Activated effector memory CD4-positive, alpha-beta T cell treated with Interleukin-2 at 50 U/mL for 16 hours (primary cell): ENCODE results near the gene EIF4ENIF1.
"Not testable (repeated sequence)": the region's sequence is repeated elsewhere in the genome, so short reads cannot be mapped to it uniquely, and the experiment has no call there.

ENCODE experiments used
- DNase-seq: peaks from one replicate; pipeline ENCODE4 v3.0.0-alpha.2; 2020

The EIF4ENIF1 gene

DNA sequence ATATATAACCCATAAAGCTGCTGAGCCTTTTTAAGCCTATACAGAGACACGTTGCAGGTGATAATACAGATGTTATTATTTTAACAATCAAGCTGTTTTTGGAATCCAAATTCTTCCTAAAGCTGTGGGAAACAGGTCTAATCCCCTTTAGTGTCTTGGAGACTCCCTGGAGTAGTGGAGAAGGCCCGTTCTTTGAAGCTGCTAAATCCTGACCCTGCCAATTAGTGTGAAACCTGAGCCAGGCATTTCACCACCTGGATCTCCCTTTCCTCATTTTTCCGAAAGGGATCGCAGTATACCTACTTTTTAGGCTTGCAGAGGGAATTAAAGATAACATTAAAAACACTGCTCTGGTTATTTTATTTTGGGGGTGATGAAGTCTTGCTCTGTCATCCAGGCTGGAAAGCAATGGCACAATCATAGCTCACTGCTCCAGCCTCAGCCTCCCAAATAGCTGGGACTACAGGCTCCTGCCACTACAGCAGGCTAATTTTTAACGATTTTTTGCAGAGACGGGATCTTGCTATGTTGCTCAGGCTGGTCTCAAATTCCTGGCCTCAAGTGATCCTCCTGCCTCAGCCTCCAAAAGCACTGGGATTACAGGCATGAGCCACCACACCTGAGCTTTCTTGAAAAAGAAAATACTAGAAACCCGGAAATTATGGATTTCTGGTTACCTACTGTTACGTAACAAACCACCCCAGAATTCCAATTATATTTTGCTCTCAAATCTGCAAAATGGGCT, 1.7 kb upstream of the EIF4ENIF1 start:
- no peak for DNase-seq

- DNase-seq, result peak; percentile 41
Observed at GRCh38 chr22:31490496-31490925, 869 bp upstream of the EIF4ENIF1 start.

DNA sequence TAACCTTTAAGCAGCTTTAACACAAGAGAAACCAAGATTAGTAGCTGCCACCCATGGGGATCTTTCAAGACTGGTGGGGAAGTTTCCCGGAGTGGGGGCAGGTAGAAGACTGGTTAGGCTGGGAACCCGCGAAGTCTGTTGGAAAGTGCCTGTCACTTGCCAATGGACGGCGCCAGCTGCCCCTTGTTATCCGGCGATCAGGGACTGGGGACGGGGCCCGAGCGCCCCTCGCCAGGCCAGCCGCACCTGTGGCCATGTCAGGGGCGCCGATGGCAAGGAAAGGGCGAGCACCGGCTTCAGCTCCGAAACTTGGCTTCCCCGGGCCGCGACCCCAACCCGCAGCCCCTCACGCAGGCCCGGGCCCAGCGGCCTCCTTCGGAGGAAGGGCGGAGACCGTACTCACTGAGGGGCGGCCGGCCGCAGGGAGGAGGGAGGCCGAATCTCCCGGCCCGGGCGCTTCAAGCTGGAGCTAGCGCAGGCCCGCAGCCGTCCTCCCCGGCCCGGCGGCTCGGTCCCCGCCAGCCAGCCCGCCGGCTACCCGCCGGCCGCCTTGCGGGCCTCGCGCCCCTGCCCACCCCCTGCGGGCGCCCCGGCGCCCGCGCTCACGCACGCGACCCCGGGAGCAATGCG, 539 bp downstream of the EIF4ENIF1 start:
- DNase-seq, result peak; percentile 22

GRCh38 chr22:31488346-31488883, 1.2 kb downstream of the EIF4ENIF1 start:
- DNase-seq, result no peak

DNA sequence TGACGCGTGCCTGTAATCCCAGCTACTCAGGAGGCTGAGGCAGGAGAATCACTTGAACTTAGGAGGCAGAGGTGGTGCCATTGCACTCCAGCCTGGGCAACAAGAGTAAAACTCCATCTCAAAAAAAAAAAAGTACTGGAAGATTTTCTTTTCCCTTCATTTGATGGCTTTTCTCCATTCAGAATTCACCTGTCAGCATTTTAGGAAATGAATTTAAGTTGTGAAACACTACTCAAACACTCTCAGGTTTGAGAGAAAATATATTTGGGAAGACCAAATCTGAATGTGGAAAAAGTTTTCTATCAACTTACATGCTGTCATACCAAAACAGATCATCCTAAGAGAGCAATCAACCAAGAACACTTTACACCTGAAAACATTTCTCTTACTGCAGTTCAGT, 2.7 kb downstream of the EIF4ENIF1 start:
- DNase-seq, result no peak

DNA sequence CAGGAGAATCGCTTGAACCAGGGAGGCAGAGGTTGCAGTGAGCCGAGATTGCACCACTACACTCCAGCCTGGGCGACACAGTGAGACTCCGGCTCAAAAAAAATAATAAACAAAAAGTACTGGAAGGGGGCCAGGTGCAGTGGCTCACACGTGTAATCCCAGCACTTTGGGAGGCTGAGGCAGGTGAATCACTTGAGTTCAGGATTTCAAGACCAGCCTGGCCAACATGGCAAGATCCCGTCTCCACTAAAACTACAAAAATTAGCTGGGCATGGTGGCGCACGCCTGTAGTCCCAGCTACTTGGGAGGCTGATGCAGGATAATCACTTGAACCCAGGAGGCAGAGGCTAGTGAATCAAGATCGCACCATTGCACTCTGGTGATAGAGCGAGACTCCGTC, 3.3 kb downstream of the EIF4ENIF1 start:
- not testable (repeated sequence) for DNase-seq

GRCh38 chr22:31482470-31482869, 7.2 kb downstream of the EIF4ENIF1 start:
- DNase-seq, result not testable (repeated sequence)

- no peak for DNase-seq
Observed at GRCh38 chr22:31481129-31481528, 8.5 kb downstream of the EIF4ENIF1 start.

DNA sequence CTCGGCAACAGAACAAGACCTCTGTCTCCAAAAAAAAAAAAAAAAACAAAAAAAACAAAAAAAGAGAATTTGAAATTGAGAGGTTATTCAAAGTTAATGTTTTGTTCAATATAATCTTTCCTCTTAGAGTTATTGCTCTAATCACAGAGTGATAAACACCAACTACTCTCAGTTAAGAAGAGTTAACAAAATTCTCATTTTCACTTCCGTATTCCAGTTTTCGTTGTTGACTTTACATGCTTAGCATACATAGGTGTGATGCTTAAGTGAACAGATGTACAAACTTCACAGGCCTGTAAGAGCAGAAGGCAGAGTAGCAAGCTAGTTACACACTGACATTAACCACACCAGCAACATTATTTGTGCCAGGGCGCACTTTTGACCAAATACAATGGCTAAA, 12.3 kb downstream of the EIF4ENIF1 start:
- DNase-seq, result no peak

DNA sequence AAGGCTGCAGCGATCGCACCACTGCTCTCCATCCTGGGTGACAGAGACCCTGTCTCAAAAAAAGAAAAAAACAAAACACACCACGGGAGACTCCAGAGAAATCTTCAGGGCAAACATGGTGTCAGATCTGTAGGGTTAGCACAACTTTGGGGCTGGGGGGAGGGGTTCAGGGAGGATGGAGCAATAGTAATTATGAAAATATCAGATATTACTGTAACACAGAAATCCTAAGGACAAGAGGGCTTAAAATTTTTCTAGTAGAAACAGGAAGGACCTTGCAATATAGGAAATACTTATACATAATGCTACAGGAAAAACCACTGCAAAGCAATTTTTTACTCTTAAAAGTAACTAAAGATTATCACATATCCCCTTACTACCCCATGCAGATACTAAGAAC, 13.8 kb downstream of the EIF4ENIF1 start:
- no peak for DNase-seq

DNA sequence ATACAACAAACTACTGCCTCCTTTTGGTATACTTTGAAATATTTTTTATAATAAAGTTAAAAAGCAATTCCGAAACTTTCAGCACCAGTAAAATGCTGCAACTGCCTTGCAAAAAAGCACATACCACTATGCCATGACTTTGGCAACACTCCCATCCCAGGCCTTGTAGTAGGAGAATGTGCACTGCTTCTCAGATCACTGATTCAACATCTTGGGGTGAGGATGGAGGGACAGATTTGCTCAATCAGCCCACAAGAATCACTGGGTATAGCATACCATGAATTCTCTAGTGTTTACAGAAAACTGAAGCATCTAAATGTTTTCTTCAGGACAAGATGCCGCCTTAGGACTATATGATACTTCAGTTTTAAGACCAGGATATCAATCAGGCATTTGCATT, 14.9 kb downstream of the EIF4ENIF1 start:
- no peak for DNase-seq

DNA sequence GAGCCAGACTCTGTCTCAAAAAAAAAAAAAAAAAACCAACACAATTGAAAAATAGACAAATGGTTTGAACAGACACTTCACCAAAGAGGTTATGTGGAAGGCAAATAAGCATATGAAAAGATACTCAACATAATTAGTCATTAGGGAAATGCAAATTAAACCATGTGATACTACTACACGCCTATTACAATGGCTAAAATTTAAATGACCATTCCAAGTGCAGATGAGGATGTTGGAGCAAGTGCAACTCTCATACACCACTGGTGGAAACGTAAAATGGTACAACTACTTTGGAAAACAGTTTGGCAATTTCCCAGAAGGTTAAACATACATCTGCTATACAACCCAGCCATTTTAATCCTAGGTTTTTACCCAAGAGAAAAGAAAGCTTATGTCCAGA, 24.3 kb downstream of the EIF4ENIF1 start:
- DNase-seq, result no peak

DNA sequence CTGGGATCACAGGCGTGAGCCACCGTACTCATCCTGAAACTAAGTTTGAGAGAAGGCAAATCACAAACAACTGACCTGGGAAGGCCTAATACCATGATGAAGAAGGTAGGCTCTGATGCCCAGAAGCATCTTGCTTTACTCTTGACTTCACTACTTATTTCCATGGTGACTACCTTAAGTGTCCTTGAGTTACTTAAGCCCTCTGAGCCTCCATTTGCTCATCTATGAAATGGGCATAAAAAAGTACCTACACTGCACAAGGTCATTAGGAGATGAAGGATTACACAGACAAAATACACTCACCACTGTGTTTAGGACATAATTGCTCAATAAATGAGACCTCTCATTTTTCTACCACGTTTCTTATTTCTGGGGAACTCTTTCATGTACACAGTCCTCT, 27.9 kb downstream of the EIF4ENIF1 start:
- DNase-seq, result no peak

- no peak for DNase-seq
Observed at GRCh38 chr22:31451709-31452571, 37.7 kb downstream of the EIF4ENIF1 start.

- DNase-seq, result no peak
Observed at GRCh38 chr22:31449506-31449905, 40.1 kb downstream of the EIF4ENIF1 start.

- DNase-seq, result no peak
Observed at GRCh38 chr22:31448382-31448781, 41.3 kb downstream of the EIF4ENIF1 start.

- DNase-seq, result no peak
Observed at GRCh38 chr22:31447337-31447736, 42.3 kb downstream of the EIF4ENIF1 start.

- no peak for DNase-seq
Observed at GRCh38 chr22:31446767-31447166, 42.9 kb downstream of the EIF4ENIF1 start.

- no peak for DNase-seq
Observed at GRCh38 chr22:31446208-31446607, 43.4 kb downstream of the EIF4ENIF1 start.

DNA sequence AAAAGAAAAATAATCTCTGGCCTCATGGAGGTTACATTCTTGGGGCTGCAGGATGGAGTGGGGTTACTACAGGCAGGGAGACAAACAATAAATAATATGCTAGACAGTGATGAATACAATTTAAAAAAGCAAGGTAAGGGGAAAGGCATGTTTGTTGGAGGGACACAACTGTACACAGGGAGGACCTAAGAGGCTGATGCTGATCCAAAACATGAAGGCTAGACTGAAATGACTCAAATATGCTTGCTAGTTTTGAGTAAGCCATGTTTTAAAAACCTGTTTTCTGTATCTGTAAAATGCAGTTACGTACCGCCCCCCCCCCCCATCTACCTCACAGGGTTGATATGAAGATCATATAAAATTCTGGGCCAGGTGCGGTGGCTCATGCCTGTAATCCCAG, 44.0 kb downstream of the EIF4ENIF1 start:
- DNase-seq, result no peak

DNA sequence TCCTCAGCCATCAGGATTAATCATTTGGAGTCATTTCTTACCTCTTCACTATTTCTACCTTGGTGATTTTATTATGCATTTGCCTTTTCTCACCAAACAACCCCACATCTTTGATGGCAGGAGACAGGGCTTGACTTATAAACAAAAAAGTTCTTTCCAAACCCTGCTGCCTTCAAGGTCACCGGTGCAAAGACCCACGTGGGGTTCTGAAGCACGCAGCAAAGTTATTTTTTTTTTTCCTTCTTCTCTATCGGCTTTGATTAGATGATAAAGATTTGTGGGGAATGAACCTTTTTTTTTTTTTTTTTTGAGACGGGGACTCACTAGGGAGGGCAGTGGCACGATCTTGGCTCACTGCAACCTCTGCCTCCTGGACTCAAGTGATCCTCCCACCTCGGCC, 46.1 kb downstream of the EIF4ENIF1 start:
- no peak for DNase-seq

DNA sequence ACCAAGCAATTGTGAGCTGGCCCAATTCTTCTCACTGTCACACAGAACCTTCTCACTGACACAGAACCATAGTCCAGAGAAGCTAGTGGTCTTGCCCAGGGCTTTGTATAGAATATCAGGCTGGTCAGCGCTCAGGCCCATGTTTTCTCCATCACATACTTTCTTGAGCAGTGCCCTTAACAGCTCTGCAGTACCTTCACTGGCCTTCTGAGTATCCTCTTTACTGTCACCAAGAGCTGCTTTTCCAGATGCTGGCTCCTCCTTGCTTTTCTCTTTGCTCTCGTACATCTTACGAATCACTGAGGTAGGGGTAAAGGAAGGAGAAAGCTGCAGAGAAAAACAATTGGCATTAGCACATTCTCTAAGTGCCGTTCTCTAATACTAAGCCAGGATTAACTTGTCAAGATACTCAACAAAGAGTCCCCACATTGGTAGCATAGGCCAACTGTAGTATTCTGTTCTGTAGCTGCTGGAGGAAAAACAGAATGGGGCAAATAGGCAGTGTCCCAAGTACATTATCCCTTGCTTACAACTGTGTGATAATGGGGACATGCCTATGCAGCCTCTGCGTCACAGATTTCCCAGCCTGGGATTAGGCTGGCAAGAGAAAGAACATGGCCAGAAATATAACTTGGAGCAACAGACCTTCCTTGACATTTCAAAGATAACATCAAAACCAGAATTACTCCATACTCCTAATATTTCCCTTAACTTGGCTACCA, 46.7 kb downstream of the EIF4ENIF1 start:
- no peak for DNase-seq

- DNase-seq, result no peak
Observed at GRCh38 chr22:31441652-31442051, 48.0 kb downstream of the EIF4ENIF1 start.
